ENCODE results near the gene FMR1.

- TF ChIP-seq USF1 (IDR thresholded peaks at IDR 0.05) (no peak), YY1 (IDR thresholded peaks at IDR 0.05; ENCODE audit: low read depth) (no peak), ZBTB7A (IDR thresholded peaks at IDR 0.05; ENCODE audit: low read depth) (no peak), TCF12 (IDR thresholded peaks at IDR 0.05; ENCODE audit: low read depth) (no peak), TAF1 (IDR thresholded peaks at IDR 0.05; ENCODE audit: low read depth) (no peak), EP300 (IDR thresholded peaks at IDR 0.05; ENCODE audit: borderline replicate concordance) (no peak), CEBPB (IDR thresholded peaks at IDR 0.05) (no peak)
- TF ChIP-seq, protein P1, sequence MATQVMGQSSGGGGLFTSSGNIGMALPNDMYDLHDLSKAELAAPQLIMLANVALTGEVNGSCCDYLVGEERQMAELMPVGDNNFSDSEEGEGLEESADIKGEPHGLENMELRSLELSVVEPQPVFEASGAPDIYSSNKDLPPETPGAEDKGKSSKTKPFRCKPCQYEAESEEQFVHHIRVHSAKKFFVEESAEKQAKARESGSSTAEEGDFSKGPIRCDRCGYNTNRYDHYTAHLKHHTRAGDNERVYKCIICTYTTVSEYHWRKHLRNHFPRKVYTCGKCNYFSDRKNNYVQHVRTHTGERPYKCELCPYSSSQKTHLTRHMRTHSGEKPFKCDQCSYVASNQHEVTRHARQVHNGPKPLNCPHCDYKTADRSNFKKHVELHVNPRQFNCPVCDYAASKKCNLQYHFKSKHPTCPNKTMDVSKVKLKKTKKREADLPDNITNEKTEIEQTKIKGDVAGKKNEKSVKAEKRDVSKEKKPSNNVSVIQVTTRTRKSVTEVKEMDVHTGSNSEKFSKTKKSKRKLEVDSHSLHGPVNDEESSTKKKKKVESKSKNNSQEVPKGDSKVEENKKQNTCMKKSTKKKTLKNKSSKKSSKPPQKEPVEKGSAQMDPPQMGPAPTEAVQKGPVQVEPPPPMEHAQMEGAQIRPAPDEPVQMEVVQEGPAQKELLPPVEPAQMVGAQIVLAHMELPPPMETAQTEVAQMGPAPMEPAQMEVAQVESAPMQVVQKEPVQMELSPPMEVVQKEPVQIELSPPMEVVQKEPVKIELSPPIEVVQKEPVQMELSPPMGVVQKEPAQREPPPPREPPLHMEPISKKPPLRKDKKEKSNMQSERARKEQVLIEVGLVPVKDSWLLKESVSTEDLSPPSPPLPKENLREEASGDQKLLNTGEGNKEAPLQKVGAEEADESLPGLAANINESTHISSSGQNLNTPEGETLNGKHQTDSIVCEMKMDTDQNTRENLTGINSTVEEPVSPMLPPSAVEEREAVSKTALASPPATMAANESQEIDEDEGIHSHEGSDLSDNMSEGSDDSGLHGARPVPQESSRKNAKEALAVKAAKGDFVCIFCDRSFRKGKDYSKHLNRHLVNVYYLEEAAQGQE (IDR thresholded peaks at IDR 0.05; ENCODE audit: low read depth) = no peak
Measured at GRCh38 chrX:147933815-147934214, 22.1 kb downstream of the FMR1 start.
